Measurements from ENCODE around the gene RASA3.

DNA sequence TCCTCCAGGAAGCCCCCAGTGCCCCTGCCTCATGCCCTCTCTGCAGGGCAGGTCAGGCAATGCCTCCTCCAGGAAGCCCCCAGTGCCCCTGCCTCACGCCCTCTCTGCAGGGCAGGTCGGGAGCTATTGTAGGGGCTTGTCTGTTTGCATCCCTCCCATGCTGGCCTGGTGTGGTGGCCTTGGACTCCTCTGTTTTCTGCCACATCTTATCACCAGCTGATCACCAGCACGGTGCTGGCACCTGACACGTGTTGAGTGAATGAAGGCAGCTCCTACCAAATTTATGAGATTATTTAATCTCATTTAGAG lies 107.1 kb downstream of the RASA3 start:
- TF ChIP-seq, protein P1, sequence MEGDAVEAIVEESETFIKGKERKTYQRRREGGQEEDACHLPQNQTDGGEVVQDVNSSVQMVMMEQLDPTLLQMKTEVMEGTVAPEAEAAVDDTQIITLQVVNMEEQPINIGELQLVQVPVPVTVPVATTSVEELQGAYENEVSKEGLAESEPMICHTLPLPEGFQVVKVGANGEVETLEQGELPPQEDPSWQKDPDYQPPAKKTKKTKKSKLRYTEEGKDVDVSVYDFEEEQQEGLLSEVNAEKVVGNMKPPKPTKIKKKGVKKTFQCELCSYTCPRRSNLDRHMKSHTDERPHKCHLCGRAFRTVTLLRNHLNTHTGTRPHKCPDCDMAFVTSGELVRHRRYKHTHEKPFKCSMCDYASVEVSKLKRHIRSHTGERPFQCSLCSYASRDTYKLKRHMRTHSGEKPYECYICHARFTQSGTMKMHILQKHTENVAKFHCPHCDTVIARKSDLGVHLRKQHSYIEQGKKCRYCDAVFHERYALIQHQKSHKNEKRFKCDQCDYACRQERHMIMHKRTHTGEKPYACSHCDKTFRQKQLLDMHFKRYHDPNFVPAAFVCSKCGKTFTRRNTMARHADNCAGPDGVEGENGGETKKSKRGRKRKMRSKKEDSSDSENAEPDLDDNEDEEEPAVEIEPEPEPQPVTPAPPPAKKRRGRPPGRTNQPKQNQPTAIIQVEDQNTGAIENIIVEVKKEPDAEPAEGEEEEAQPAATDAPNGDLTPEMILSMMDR (conservative IDR thresholded peaks at IDR 0.05; ENCODE audit: low read depth, low read length), result no peak
- TF ChIP-seq EZH2phosphoT487 (IDR thresholded peaks at IDR 0.05; ENCODE audit: borderline replicate concordance, low read length), result no peak
